T follicular helper cell (primary cell): ENCODE data around the gene SEZ6.

ENCODE experiments used
- DNase-seq: peaks from one replicate; pipeline ENCODE4 v3.0.0-alpha.2; 2020; ENCODE audit warnings: low read depth

SEZ6 gene

DNA sequence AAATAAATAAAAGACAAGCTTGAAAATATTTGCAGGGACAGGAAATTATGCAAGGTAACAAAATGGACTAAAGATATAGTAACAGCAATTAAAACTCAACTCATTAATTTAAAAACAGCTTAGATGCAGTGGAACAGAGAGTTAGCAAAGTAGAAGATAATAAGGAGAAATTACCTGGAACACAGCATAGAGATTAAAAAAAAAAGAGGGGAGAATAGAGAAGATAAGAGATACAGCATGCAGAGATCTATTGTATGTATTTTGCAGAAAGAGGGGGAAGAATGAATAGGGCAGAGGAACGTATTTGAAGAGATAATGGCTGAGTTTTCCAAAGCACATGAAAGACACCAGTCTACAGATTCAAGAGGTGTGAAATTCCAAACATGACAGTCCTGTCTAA is 28.7 kb upstream of the SEZ6 start:
- DNase-seq: no peak

DNA sequence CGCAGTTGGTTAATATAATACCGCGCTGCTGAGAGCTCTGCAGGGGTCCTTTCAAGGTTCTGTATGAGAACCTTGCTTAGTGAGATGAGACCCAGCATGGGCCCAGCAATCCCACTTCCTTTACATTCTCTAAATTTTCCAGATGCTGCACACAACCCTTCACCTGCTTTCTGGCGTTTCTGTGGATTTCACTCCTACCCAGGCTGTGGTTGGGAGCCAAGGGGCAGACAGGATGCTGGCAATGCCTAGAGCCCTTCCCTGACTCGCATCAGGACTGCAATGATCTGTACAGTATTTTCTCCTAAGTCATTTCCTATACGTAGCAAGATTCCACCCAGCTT is 27.0 kb upstream of the SEZ6 start:
- DNase-seq: no peak

DNA sequence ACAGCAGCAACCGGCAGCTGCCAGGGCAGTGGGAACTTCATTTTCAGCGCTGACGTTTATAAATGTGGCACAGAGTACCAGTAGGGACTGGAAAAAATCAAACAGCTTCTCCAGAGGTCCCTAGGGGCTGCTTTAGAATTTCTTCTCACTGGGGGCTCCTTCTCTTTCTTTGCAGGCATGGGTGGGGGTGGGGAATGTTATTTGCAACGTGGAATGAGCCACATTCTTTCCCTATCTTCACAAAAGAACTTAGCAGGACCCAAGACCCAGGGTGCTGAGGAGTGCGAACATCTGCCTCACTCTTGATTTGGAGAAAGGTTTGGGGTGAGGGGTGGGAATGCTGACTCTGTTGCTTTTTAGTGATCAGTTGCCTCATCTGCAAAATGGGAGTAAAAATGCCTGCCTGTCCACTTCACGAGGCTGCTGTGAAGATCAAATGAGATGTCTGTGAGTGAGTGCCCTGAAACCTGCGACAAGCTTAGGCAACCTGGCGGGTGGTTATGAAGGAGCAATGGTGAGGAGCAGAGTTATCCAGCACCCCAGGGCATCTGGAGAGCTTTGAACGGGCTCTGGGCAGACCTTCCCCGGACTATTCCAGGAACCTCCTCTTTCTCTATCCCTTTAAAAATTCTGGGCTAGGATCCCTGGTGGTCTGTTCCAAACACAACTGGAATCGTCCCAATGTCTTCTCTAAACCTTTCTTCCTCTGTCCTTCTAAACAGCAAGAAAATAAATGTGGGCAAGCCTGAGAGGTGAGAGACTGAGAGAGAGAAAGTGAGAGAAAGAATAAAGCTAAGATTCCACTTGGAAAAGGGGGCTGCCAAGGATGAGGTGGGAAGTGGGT is 26.4 kb upstream of the SEZ6 start:
- no peak for DNase-seq

DNA sequence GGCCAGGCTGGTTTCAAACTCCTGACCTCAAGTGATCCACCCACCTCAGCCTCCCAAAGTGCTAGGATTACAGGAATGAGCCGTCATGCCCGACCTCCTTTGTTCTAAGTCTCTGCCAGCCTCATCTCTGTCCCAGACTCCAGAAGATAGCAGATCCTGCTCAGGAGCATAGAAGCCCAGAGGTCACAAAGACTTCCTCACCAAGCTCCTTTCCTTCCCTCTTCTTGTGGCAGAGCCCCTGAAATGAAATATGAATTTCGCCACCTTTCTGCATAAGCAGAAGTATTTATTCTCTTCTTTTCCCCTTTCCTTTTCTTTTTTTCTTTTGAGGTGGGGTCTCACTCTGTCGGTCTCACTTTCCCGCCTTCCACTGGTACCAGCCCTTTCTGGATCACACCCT is 25.7 kb upstream of the SEZ6 start:
- no peak for DNase-seq

DNA sequence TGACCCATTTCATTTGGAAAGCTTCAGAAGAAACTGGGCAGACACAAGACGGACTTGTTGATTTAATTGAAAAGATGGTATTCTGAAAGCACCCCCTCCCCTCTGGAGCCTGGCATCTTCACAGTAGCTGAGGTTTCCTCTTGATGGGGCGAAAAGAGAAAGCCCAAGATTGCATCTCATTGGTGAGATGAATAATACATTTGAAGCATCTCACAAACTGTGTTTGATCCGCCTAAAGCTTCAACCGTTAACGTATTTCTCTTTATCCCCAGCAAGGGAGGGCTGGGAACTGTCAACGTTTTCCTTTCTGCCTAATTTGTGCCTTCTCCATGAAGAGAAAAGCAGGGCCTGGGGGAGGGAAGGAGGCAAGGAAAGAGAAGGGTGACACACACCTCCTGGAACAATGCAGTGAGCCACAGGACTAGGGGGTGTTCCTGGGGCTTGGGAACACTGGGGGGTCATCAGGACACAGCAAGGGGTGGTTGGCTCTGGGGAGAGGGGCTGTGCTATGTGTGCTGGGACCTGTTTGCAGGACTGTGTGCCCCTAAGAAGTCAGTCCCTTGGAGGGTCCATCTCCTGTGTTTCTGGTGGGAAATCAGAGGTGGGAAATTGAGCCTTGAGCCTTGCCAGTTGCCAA is 18.6 kb upstream of the SEZ6 start:
- no peak for DNase-seq

DNA sequence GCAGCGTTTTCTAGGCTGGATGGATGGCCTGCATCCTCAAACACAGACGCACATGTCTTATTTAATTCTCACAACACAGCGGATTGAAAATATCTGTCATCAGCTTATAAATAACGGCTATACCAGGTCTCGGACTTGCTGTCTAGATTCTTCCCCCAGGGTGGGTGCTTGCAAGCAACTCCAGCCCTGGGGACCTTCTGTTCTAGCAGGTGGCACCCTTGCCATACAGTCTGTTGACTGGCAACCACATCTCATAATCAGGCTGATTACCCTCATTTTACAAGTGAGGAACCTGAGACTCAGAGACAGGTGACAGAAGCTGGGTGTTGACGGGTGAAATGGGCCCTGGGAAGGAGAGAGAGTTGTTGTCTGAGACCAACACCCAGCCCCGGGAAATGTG is 16.2 kb upstream of the SEZ6 start:
- no peak for DNase-seq

DNA sequence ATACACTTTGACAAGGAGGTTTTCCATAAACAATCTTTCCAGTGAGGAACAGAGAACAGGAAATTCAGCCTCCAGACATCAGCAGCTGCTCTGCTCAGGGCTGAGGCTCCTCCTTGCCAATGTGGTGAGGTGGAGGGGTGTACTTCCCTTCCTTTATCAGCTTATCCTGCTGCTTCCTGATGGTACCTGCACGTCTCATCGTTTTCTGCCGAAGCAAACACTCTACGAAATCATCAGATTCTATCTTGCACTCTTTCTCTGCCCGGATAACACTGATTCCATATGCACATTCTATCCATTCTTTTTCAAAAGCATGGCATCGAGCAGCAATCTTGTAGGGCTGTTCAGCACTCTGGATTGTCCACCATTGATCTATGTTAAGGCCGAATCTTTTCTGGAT is 15.4 kb upstream of the SEZ6 start:
- no peak for DNase-seq

DNA sequence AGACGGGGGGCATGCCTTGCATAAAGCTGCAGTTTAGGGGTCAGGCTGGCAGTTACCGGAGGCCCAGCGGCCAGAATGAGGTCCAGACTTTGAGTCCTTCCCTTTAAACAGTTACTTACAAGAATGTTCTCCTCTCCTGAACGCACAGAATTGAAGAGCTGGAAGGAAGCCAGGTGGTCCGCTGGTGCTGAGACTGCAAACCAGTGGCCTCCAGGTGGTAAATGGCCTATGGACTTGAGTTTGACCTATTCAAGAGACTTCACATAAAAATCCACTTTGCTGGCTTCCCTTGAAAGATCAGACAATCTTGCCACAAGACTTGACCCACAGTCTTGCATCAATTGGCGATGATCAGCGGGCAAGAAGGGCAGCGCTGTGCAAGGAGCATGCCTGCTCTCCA is 14.7 kb upstream of the SEZ6 start:
- DNase-seq: no peak

DNA sequence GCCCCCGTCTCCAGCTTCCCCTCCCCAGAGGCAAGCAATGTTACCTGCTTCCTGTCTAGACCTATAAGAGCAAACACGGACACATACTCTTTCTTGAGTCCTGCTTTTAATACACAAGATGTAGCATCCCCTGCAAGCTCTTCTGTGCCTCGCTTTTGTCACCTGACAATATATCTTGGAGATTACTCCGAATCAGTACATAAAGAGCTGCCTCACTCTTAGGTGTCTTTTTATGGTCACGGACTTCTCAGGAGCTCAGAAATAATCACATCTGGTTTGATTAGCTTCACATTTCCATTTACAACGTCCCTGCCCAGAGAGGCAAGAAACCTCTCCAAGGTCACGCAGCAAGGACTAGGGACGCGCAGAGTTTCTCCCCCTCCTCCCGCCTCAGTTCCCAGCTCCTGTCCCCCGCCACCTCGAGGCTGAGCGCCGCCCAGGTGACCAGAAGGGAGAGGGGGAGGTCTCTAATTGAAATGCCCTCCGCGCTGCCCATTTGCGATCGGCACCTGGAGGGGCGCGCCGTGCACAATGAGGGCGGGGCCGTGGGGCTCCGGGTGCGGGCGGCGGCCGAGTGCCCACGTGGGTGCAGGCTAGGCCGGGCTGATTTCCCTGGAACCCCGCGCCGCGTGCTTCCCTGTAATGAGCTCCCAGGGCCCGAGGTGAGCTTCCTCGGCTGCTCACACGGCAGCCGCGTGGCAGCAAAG is 13.8 kb upstream of the SEZ6 start:
- DNase-seq: no peak

DNA sequence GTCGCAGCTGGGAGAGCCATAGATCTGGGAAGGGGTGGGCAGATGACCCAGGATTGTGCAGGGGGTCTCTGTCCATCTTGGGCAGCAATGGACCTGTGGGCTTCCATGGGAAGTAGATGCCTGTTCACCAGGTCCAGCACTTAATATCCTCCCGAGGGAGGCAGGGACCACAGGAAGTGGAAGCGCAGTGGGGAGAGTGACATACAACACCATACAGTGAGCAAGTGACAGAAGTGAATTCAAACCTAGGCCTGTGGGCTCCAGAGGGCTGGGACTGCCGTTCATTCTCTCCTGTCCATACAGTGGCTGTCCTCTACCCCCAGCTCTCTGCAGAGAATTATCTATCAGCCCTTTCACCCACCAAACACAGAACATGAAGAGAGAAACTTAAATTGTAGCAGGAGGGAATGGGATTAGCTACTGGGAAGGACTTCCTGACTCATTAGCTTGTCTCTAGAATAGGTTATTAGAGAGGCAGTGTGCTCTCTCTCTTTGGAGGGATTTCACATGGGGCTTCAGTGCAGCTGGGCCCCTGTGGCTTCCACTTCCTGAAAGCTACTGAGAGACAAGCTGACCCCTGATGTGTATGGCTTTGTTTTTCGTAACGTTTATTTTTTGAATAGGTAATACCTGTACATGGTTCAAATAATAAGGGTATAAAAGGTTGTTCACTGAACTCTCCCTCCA is 13.1 kb upstream of the SEZ6 start:
- no peak for DNase-seq

DNA sequence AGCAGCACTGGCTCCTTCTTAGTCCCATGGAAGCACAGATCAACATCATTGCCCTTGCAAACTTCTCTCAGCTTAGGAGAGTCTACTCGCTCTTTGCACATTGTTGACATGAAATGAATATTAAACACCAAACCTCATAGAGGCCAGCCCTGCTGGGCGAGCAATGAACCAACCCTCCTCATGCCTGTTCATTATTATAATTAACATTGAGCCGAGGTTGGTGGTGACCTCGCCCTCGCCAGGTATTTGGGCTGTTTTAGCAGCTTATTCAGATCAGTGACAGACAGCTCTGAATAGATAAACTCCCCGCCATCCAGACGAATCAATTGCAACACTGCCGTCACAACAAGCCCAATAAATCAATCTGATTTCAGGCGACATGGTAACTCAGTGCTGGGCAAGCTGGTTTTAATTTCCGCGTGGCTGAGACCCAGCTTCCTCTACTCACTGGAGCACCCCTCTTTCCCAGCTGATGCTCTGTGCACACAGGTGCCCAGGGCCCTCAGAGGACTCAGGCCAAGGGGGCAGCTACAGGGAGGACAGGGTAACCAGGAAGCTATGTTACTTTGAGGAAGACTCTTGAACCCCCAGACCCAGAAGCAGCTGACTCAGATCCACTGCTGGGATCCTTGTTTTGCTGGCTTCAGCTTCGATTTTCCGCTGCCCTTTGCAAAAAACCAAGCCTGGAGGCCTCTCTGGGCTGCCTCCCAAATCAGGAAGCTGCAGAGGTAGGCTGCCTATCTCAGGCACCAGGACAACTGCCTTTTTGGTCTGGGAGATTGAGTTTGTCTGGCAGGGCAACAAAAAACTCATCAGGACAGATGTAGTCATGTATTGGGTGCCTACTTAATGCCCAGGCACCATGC is 10.7 kb upstream of the SEZ6 start:
- no peak for DNase-seq

DNA sequence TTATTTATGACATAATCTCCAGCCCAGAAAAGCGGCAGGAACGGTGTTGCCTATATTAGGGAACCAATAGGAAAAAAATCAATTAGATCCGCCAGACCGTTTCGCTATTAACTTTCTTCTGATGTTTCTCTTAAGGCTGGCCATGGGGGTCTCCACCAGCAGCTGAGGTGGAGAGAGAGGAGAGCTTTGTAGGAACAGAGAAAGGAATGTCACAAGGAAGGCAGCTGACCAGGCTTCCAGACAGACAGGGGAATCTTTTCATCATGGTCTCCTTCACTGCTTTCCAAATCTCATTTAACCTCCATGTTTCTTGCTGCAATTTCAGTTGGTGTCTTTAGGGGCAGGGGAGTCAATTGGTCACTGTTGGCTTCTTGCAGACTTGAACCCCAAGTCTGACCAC is 8.9 kb upstream of the SEZ6 start:
- no peak for DNase-seq

DNA sequence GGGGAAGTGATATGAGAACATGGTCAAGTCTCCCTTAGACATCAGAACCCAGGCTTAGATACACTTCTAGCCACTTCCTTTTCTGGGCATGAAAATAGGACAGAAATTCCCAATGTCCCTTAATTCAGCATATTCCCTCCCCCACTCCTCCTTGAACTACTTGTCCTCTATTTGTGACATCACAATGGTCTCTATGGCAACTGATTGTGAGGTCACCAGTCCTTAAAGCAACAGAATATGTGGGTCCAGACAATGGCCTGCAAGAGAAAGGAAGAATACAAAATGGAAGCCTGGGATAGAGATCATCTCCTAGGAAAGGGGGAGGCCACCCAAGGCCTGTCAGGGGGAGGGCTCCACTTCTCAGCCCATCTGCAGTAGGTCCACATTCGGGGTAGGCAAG is 6.7 kb upstream of the SEZ6 start:
- DNase-seq: no peak

DNA sequence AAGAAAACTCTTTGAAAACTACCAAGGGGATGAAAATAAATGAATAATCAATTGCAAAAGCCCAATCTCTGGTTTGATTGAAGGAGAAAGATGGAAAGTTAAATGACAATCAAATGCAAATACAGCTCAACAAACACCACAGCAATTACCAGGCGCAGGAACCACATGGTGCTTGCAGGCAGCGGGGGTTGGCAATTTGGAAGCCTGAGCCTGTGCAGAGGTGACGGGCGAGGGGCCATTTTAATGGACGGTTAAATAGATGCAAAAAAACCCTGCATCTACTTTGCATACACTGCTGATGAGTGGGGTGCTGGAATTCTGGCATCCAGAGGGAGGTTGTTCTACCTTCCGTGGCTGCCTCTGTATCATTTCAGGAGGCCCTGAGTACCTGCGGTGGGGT is 4.8 kb upstream of the SEZ6 start:
- no peak for DNase-seq

DNA sequence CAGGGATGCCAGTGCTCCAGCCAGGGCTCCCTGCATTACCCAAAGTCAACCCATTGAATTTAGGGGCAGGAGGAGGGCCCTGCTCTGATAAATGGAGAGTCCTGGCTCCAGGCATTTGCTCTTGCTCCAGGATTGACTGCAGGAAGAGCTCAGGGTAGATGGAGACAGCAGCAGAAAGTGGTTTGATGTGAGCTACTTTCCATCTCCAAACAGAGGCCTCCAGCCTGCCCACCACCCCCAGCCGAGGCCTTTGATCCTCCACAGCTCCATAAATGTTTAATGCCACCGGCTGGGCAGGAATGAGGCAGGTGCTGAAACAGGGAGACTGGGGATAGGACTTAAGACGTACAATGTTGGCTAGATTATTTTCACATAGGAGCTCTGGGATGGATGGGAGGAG is 4.3 kb upstream of the SEZ6 start:
- no peak for DNase-seq

DNA sequence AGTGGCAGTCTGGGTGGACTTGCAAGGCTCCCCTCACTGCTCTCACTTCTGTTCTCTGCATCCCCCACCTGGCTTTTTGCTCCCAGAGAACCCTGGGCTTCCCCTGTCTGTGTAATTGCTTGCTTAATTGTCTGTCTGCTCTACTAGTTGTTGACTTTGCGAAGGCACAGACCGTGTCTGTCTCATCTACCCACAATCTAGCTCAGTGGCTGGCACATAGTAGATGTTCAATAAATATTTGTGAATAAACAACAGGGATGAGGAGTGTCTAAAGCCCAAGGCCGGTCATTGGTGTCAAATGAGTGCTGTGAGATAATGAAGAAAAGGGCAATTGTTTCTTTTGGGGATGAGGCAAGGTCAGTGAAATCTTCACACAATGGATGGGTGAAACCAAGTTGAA is 2.8 kb upstream of the SEZ6 start:
- DNase-seq: no peak

DNA sequence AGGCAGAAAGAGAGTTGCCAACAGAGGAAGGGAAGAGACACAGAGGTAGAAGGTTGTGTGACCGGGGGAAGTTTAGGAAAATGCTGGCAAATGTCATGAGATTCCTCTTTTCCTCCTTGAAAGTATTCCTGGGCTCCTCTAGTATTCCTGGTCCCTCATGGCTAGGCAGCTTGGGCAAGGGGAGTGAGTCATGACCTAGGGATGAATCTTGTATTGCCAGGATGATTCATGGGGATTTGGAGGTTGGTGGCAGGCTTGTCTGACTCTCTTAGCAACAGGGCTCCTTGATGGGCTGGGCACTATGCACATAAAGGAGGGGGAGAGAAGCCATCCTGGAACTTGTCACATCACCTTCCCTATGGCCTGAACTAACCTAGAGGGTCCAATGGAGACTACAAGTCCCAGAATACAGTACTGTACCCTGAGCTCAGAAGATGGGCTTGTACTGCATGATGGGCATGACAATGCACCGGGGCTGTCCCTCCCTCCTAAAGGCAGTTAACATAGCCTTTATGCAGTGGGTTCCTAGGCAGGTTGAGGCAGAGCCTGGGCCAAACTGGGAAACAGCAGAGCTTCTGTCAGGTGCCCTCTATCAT is 2.1 kb upstream of the SEZ6 start:
- DNase-seq: no peak

DNA sequence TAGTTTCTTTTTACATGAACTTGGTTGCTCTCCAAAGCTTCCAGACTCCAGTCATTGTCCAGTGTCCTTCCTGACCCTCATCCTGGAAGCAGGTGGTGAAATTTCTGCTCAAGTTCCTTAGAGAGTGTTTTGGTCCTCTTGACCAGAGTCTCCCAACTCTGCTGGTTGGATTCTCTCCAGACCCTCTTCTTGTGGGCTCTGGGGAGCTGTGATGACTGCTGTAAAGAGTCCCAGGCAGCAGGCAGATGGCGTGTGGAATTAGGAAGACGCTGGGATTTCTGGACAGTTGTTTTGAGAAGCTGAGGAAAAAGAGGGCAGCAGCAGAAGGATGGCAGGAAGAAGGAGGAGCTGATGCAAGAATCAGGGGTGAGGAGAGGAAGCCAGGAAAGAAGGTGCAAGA is 1.6 kb upstream of the SEZ6 start:
- no peak for DNase-seq

DNA sequence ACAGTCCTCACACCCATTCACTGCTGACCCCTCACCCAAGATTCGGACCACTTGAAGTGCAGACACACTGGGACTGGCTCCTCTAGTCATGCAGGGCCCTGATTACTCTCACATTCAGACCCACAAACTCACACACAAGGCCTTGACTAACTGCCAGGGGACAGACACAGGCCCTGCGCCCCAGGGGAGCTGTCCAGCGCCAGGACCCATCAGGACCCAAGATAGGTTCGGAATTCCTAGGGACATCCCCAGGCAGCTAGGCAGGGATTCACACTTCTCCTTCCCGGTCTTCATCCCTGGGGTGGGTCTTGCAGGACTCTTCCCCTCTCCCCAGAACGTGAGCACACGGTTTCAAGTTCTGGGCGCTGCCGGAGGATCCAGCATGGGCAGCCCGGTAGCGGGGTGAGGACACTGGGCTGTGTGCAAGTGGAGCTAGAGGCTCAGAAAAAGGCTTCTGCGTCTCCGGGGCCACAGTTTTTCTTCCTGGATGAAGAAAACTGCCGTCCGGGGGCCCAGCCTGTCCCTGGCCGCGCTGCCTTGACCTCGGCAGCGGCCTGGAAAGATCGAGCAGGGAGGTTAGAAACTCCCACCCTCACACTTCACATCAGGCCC is 1.6 kb downstream of the SEZ6 start:
- no peak for DNase-seq

DNA sequence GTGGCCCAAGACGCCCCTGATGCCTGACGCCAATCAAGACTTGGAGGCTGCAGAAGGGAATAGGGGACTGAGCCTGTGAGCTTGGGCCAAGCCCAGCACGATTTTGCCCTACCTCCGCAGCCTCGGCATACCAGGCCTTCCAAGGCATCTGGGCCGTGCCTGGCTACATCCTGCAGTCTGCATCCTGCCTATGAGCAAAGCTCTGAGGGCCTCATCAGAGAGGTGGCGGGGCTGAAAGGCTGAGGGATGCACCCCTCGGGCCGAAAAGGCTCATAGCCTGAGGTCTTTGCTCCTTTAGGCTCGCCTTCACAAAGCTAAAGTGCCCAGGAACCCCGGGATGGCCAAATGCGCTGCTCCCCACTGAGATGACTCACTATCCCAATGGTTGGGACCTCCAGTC is 2.5 kb downstream of the SEZ6 start:
- no peak for DNase-seq

DNA sequence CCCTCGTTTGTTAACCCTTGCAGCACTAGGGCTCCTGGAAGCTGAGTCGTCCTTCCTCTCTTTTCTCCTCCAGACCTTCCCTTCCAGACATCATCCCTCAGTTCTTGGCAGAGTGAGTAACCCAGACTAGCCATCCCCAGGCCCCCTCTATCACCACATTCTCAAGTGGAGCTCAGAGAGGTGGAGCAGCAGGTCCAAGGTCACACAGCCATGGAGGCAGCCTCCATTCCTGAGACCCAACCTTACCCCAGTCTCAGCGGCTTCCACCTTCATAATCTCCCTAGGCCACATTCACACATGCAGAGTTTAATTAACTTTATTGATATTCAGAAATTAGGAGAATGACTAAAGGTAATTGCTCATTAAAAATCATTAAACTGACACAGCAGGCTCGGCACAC is 3.0 kb downstream of the SEZ6 start:
- DNase-seq: no peak
